DND-41 (cell line): ENCODE results near the gene GRIN3B.

Source experiments
- CTCF ChIP-seq: IDR thresholded peaks from 2 replicates; pipeline ENCODE4 v1.5.1; 2012; ENCODE audit warnings: borderline replicate concordance, low read length, moderate library complexity, mild to moderate bottlenecking; ENCODE audit not compliant: poor library complexity, severe bottlenecking; ENCODE audit errors: extremely low read depth
- EZH2 ChIP-seq: IDR thresholded peaks from 3 replicates; pipeline ENCODE4 v1.6.1; 2012; ENCODE audit warnings: borderline replicate concordance, low read depth, mild to moderate bottlenecking, moderate library complexity, low read length, inconsistent platforms; ENCODE audit not compliant: severe bottlenecking

DNA sequence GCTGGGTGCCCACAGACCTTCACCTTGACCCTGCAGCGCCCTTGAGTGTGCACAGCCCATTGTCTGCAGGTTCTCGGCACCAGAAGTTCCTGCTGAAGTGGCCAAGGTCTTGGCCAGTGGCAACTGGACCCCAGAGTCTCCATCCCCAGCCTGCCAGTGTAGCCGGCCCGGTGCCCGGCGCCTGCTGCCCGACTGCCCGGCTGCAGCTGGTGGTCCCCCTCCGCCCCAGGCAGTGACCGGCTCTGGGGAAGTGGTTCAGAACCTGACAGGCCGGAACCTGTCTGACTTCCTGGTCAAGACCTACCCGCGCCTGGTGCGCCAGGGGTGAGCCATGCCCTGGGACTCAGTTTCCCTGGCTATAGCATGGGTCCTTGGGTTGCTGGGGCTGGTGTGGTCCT, 54.8 kb downstream of the GRIN3B start:
- TF ChIP-seq CTCF, result no peak
- TF ChIP-seq EZH2, result no peak
